D721Med (cell line): ENCODE data around the gene METTL9.

Experiments used
- DNase-seq: peaks from one replicate; pipeline ENCODE4 v3.0.0; 2011; ENCODE audit warnings: low spot score; ENCODE audit not compliant: insufficient read length
- FAIRE-seq: peaks from 2 replicates; lab custom pipeline; 2011; peaks lifted over from hg19 to GRCh38; lab: Jason Lieb, UNC
- CTCF ChIP-seq: IDR thresholded peaks from 2 replicates; pipeline ENCODE4 v1.5.1; 2012; ENCODE audit warnings: mild to moderate bottlenecking, control low read depth; ENCODE audit not compliant: insufficient read depth; ENCODE audit errors: missing control alignments

Gene METTL9

GRCh38 chr16:21611198-21611555 is 11.8 kb downstream of the METTL9 start:
- TF ChIP-seq CTCF = no peak
- FAIRE-seq (no peak), DNase-seq (no peak)

GRCh38 chr16:21611556-21612384 is 12.4 kb downstream of the METTL9 start:
- no peak for FAIRE-seq
- no peak for TF ChIP-seq CTCF
- DNase-seq = no peak

- DNase-seq = no peak
- TF ChIP-seq CTCF = no peak
- FAIRE-seq = no peak
Observed at GRCh38 chr16:21613361-21613760, 14.0 kb downstream of the METTL9 start.

- no peak for TF ChIP-seq CTCF
- DNase-seq (no peak), FAIRE-seq (no peak)
Observed at GRCh38 chr16:21613781-21614180, 14.4 kb downstream of the METTL9 start.

GRCh38 chr16:21614896-21615295 is 15.5 kb downstream of the METTL9 start:
- peak; percentile 0 for TF ChIP-seq CTCF
- FAIRE-seq (no peak), DNase-seq (no peak)

- DNase-seq (no peak), FAIRE-seq (no peak)
- no peak for TF ChIP-seq CTCF
Observed at GRCh38 chr16:21617607-21618006, 18.2 kb downstream of the METTL9 start.

- FAIRE-seq = no peak
- no peak for DNase-seq
- TF ChIP-seq CTCF = no peak
Observed at GRCh38 chr16:21618281-21618680, 18.9 kb downstream of the METTL9 start.
